ENCODE data around the gene C11orf21. TPM values are rescaled to one million over a fixed set of nuclear protein-coding genes. Genes with fewer than 3 reads are reported as not detected.

The C11orf21 gene
- total and polyA plus RNA-seq, 10 of the 15 experiments (the other 5 are each of a cell fraction or from before 2014, with no cell fraction given) = 0.04 to 0.26 (median 0.11) TPM; not detected in 7

- TF ChIP-seq, protein P1, sequence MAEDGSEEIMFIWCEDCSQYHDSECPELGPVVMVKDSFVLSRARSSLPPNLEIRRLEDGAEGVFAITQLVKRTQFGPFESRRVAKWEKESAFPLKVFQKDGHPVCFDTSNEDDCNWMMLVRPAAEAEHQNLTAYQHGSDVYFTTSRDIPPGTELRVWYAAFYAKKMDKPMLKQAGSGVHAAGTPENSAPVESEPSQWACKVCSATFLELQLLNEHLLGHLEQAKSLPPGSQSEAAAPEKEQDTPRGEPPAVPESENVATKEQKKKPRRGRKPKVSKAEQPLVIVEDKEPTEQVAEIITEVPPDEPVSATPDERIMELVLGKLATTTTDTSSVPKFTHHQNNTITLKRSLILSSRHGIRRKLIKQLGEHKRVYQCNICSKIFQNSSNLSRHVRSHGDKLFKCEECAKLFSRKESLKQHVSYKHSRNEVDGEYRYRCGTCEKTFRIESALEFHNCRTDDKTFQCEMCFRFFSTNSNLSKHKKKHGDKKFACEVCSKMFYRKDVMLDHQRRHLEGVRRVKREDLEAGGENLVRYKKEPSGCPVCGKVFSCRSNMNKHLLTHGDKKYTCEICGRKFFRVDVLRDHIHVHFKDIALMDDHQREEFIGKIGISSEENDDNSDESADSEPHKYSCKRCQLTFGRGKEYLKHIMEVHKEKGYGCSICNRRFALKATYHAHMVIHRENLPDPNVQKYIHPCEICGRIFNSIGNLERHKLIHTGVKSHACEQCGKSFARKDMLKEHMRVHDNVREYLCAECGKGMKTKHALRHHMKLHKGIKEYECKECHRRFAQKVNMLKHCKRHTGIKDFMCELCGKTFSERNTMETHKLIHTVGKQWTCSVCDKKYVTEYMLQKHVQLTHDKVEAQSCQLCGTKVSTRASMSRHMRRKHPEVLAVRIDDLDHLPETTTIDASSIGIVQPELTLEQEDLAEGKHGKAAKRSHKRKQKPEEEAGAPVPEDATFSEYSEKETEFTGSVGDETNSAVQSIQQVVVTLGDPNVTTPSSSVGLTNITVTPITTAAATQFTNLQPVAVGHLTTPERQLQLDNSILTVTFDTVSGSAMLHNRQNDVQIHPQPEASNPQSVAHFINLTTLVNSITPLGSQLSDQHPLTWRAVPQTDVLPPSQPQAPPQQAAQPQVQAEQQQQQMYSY (CRISPR knock-in tag; IDR thresholded peaks at IDR 0.05) = no peak
- TF ChIP-seq SRF (IDR thresholded peaks at IDR 0.05; ENCODE audit: low read depth in 2 of 2, low read length in 2 of 2) = no peak
Measured at GRCh38 chr11:2347308-2347830, 45.7 kb upstream of the C11orf21 start (continued).

DNA sequence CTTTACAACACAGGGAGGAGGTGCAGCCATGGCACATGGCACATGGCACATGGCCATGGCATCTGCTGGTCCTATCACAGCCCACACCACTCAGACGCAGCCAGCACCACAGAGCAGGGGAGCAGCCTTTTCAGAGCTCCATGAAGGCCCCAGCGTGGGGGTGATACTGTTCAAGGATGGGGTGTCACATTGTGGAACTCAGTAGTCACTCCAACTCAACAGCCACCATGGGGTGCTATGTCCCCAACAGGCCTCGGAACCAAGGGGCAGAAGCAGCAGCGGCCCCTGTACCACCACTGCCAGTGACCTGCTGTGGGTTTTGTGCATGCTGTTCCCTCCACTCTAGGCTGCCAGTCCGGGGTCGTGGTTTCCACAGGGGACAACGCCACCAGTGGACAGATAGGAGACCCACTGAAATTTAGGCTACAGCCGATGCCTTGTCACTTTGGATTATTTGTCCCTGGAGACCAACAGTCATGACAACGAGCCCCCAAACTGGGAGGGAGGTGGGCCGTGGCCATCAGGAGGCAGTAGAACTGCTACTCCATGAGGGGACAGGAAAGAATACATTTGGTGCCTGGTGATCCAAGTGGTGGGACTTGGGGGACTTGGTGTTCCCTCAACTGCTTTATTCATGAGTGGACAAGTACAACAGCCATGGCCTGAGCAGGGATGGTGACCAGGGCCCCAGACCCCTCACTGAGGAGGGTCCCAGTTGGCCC lies 45.0 kb upstream of the C11orf21 start:
- in situ Hi-C loops (cut with MboI) = no loop called here
- Histone ChIP-seq H3K9me3 (replicated peaks; ENCODE audit: control insufficient read depth, insufficient read depth, low read length) (no peaks in the 10 kb centered on the region; the same call in 2 of the 3 replicates), H3K4me3 (no peak overlapping the region), H3K79me2 (ENCODE audit: control insufficient read depth, insufficient read depth, low read length) (no peaks in the 10 kb centered on the region), H3K27me3 (replicated peaks in 1 of 2; ENCODE audit: control insufficient read depth in 2 of 2, insufficient read depth in 2 of 2, low read length in 1 of 2) (no peaks in the 10 kb centered on the region), H3K4me2 (ENCODE audit: control insufficient read depth, insufficient read depth) (no peak overlapping the region), H3K9ac (ENCODE audit: control insufficient read depth, insufficient read depth, low read length) (no peak overlapping the region), H4K20me1 (ENCODE audit: control insufficient read depth, insufficient read depth) (no peaks in the 10 kb centered on the region), H3K36me3 (ENCODE audit: control insufficient read depth in 2 of 2, insufficient read depth in 2 of 2, low read length in 1 of 2) (no peaks in the 10 kb centered on the region), H3K4me1 (ENCODE audit: control insufficient read depth, insufficient read depth, low read length) (no peaks in the 10 kb centered on the region), H3K27ac (ENCODE audit: control insufficient read depth, insufficient read depth) (no peak overlapping the region), H2AFZ (ENCODE audit: control insufficient read depth, low read depth, low read length) (no peak overlapping the region)
- intact Hi-C loops (cut with micrococcal nuclease; ENCODE audit: unreplicated experiment) = no loop called here
- ChIA-PET CTCF (no interaction called here), RAD21 (ENCODE audit: unreplicated experiment) (no interaction called here), POLR2A (no interaction called here), SMC1A (ENCODE audit: uncharacterized antibody, unreplicated experiment) (no interaction called here)
- FAIRE-seq (no peak), DNase-seq (ENCODE audit: low read depth, low spot score) (no peak), ATAC-seq (no peak)
- BruUV-seq (replicated peaks) = no TSS peak
- 21% methylated on average over 10 of the region's 10 CpGs for WGBS (ENCODE audit: insufficient coverage, insufficient replicate concordance, low lambda C conversion rate, missing lambda C conversion rate)
- no peak for TF ChIP-seq CBFB (IDR thresholded peaks at IDR 0.05; ENCODE audit: low read depth)
- TF ChIP-seq KDM1A (IDR thresholded peaks at IDR 0.05; ENCODE audit: borderline replicate concordance) = no peak
- no peak for TF ChIP-seq BRCA1 (IDR thresholded peaks at IDR 0.05; ENCODE audit: low read depth, low read length)
- TF ChIP-seq NKRF (conservative IDR thresholded peaks at IDR 0.05) = no peak
- no peak for TF ChIP-seq NFIC (IDR thresholded peaks at IDR 0.05; ENCODE audit: low read depth, low read length)
- TF ChIP-seq, protein P2, sequence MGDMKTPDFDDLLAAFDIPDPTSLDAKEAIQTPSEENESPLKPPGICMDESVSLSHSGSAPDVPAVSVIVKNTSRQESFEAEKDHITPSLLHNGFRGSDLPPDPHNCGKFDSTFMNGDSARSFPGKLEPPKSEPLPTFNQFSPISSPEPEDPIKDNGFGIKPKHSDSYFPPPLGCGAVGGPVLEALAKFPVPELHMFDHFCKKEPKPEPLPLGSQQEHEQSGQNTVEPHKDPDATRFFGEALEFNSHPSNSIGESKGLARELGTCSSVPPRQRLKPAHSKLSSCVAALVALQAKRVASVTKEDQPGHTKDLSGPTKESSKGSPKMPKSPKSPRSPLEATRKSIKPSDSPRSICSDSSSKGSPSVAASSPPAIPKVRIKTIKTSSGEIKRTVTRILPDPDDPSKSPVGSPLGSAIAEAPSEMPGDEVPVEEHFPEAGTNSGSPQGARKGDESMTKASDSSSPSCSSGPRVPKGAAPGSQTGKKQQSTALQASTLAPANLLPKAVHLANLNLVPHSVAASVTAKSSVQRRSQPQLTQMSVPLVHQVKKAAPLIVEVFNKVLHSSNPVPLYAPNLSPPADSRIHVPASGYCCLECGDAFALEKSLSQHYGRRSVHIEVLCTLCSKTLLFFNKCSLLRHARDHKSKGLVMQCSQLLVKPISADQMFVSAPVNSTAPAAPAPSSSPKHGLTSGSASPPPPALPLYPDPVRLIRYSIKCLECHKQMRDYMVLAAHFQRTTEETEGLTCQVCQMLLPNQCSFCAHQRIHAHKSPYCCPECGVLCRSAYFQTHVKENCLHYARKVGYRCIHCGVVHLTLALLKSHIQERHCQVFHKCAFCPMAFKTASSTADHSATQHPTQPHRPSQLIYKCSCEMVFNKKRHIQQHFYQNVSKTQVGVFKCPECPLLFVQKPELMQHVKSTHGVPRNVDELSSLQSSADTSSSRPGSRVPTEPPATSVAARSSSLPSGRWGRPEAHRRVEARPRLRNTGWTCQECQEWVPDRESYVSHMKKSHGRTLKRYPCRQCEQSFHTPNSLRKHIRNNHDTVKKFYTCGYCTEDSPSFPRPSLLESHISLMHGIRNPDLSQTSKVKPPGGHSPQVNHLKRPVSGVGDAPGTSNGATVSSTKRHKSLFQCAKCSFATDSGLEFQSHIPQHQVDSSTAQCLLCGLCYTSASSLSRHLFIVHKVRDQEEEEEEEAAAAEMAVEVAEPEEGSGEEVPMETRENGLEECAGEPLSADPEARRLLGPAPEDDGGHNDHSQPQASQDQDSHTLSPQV (IDR thresholded peaks at IDR 0.05) = no peak
- TF ChIP-seq WRNIP1 (IDR thresholded peaks at IDR 0.05; ENCODE audit: borderline replicate concordance, low read depth, low read length) = no peak
- TF ChIP-seq SREBF1 (IDR thresholded peaks at IDR 0.05; ENCODE audit: low read length) = no peak
- no peak for TF ChIP-seq MYC (IDR thresholded peaks at IDR 0.05; ENCODE audit: insufficient read depth, insufficient read length, insufficient replicate concordance, low read length, severe bottlenecking)
